ENCODE results near the gene ALPI. TPM values are rescaled to one million over a fixed set of nuclear protein-coding genes. Genes with fewer than 3 reads are reported as not detected.

The ALPI gene
- total and polyA plus RNA-seq, 12 donors: not detected

- Histone ChIP-seq H3K36me3 (replicated peaks in 1 of 2) (no peaks in the 10 kb centered on the region), H3K27ac (no peak overlapping the region), H3K27me3 (no peaks in the 10 kb centered on the region), H3K4me1 (replicated peaks in 1 of 2) (no peaks in the 10 kb centered on the region), H3K9me3 (replicated peaks in 1 of 3) (no peaks in the 10 kb centered on the region), H3K4me3 (no peak overlapping the region)
- intact Hi-C loops (cut with DNase I): no loop called here
- TF ChIP-seq POLR2A (IDR thresholded peaks at IDR 0.05) (no peak), CTCF (IDR thresholded peaks at IDR 0.05) (no peak)
- no peak for DNase-seq
- WGBS, 4 donors: 78 to 92% (median 87%) methylated on average over 3 to 7 of the region's 7 CpGs
Observed at GRCh38 chr2:232410238-232410900, 45.6 kb upstream of the ALPI start.

GRCh38 chr2:232411901-232412629 lies 43.9 kb upstream of the ALPI start:
- WGBS, 4 donors: 80 to 86% (median 83%) methylated on average over 4 to 6 of the region's 6 CpGs
- no peaks in the 10 kb centered on the region for H3K9me3 ChIP-seq (replicated peaks in 1 of 3)
- DNase-seq: no peak
- no peaks in the 10 kb centered on the region for H3K4me1 ChIP-seq (replicated peaks in 1 of 2)
- H3K36me3 ChIP-seq (replicated peaks in 1 of 2): no peaks in the 10 kb centered on the region
- TF ChIP-seq CTCF (IDR thresholded peaks at IDR 0.05) (no peak), POLR2A (IDR thresholded peaks at IDR 0.05) (no peak)
- H3K4me3 ChIP-seq: no peak overlapping the region
- no peak overlapping the region for H3K27ac ChIP-seq
- intact Hi-C loops (cut with DNase I): no loop called here
- peaks cover 7% of the 10 kb centered on the region for H3K27me3 ChIP-seq

- H3K4me3 ChIP-seq: no peak overlapping the region
- H3K4me1 ChIP-seq (replicated peaks in 1 of 2): no peaks in the 10 kb centered on the region
- no peak for TF ChIP-seq POLR2A (IDR thresholded peaks at IDR 0.05)
- TF ChIP-seq CTCF (IDR thresholded peaks at IDR 0.05): no peak
- no peak overlapping the region for H3K27ac ChIP-seq
- 53 to 63% (median 59%) methylated on average over 5 of the region's 5 CpGs for WGBS, 4 donors
- intact Hi-C loops (cut with DNase I): no loop called here
- H3K36me3 ChIP-seq (replicated peaks in 1 of 2): no peaks in the 10 kb centered on the region
- peaks cover 7% of the 10 kb centered on the region for H3K27me3 ChIP-seq
- DNase-seq: no peak
- H3K9me3 ChIP-seq (replicated peaks in 1 of 3): no peaks in the 10 kb centered on the region
Observed at GRCh38 chr2:232412986-232413385, 43.0 kb upstream of the ALPI start.

- no peaks in the 10 kb centered on the region for H3K9me3 ChIP-seq (replicated peaks in 1 of 3)
- H3K36me3 ChIP-seq (replicated peaks in 1 of 2): no peaks in the 10 kb centered on the region
- H3K27ac ChIP-seq: no peak overlapping the region
- H3K4me1 ChIP-seq (replicated peaks in 1 of 2): peaks cover 0 to 12% of the 10 kb centered on the region in 2 donors
- intact Hi-C loops (cut with DNase I): no loop called here
- H3K27me3 ChIP-seq: peaks cover 28% of the 10 kb centered on the region
- TF ChIP-seq CTCF (IDR thresholded peaks at IDR 0.05) (no peak), POLR2A (IDR thresholded peaks at IDR 0.05) (no peak)
- H3K4me3 ChIP-seq: no peak overlapping the region
- no peak for DNase-seq
- WGBS, 4 donors: 82 to 84% (median 83%) methylated on average over 4 to 8 of the region's 8 CpGs
Observed at GRCh38 chr2:232415138-232415690, 40.7 kb upstream of the ALPI start.
